Neuronal stem cell (in vitro differentiated cells): ENCODE data around the gene PSMB1.

Experiments used
- DNase-seq: peaks from one replicate; pipeline ENCODE4 v3.0.0-alpha.2; 2013; ENCODE audit warnings: low spot score
- H2AFZ ChIP-seq: one replicate; pipeline ENCODE4 v1.6.1; 2013; ENCODE audit warnings: mild to moderate bottlenecking, low read length, inconsistent platforms
- H2AK5ac ChIP-seq: 2 replicates; pipeline ENCODE4 v1.6.1; 2013; ENCODE audit warnings: low read depth, mild to moderate bottlenecking, inconsistent platforms, low read length, moderate library complexity, mixed read lengths
- H2BK120ac ChIP-seq: 2 replicates; pipeline ENCODE4 v1.6.1; 2013; ENCODE audit warnings: low read depth, mild to moderate bottlenecking, inconsistent platforms, low read length, moderate library complexity, mixed read lengths
- H2BK12ac ChIP-seq: one replicate; pipeline ENCODE4 v1.6.1; 2013; ENCODE audit warnings: low read length, inconsistent platforms
- H2BK15ac ChIP-seq: 2 replicates; pipeline ENCODE4 v1.6.1; 2013; ENCODE audit warnings: mild to moderate bottlenecking, low read length, inconsistent platforms, mixed read lengths
- H2BK5ac ChIP-seq: one replicate; pipeline ENCODE4 v1.6.1; 2013; ENCODE audit warnings: inconsistent platforms, mild to moderate bottlenecking, low read length, moderate library complexity
- H3K14ac ChIP-seq: one replicate; pipeline ENCODE4 v1.6.1; 2013; ENCODE audit warnings: low read length, inconsistent platforms
- H3K18ac ChIP-seq: 2 replicates; pipeline ENCODE4 v1.6.1; 2013; ENCODE audit warnings: low read length, inconsistent platforms
- H3K23ac ChIP-seq: 2 replicates; pipeline ENCODE4 v1.6.1; 2013; ENCODE audit warnings: low read depth, mild to moderate bottlenecking, mixed read lengths, low read length, inconsistent platforms; ENCODE audit not compliant: poor library complexity
- H3K27ac ChIP-seq: replicated peaks from 3 replicates; pipeline ENCODE4 v1.5.1; 2013; ENCODE audit warnings: low read length, inconsistent platforms
- H3K27me3 ChIP-seq, 3 experiments: 2 replicates each; pipeline ENCODE4 v1.6.1; 2013; ENCODE audit warnings: low read length in 3 of 3, mild to moderate bottlenecking in 2 of 3, inconsistent platforms in 1 of 3, low read depth in 1 of 3, mixed read lengths in 1 of 3, moderate library complexity in 1 of 3; ENCODE audit not compliant: control insufficient read depth in 3 of 3, insufficient read depth in 3 of 3
- H3K36me3 ChIP-seq, 2 donors: replicated peaks in 1 of 2; 2 replicates each; pipeline ENCODE4 v1.6.1; 2013; ENCODE audit warnings: low read length in 2 of 2; ENCODE audit not compliant: control insufficient read depth in 2 of 2, insufficient read depth in 2 of 2
- H3K4ac ChIP-seq: 2 replicates; pipeline ENCODE4 v1.6.1; 2013; ENCODE audit warnings: inconsistent platforms, mild to moderate bottlenecking, low read length, moderate library complexity
- H3K4me1 ChIP-seq, 2 donors: 1 replicate in 1 of 2; 2 replicates in 1 of 2; pipeline ENCODE4 v1.6.1; 2013; ENCODE audit warnings: low read length in 2 of 2, low read depth in 1 of 2; ENCODE audit not compliant: control insufficient read depth in 2 of 2, insufficient read depth in 1 of 2
- H3K4me2 ChIP-seq: one replicate; pipeline ENCODE4 v1.6.1; 2013; ENCODE audit warnings: mild to moderate bottlenecking, low read length, inconsistent platforms; ENCODE audit not compliant: insufficient read depth, poor library complexity, severe bottlenecking
- H3K4me3 ChIP-seq, 2 donors: 2 replicates each; pipeline ENCODE4 v1.5.1; 2013; ENCODE audit warnings: low read length in 2 of 2, mild to moderate bottlenecking in 2 of 2, inconsistent platforms in 1 of 2, moderate library complexity in 1 of 2
- H3K79me1 ChIP-seq: one replicate; pipeline ENCODE4 v1.6.1; 2013; ENCODE audit warnings: low read depth, mild to moderate bottlenecking, inconsistent platforms, low read length, moderate library complexity
- H3K9ac ChIP-seq: one replicate; pipeline ENCODE4 v1.6.1; 2013; ENCODE audit warnings: mild to moderate bottlenecking, low read depth, low read length, inconsistent platforms; ENCODE audit not compliant: poor library complexity
- H3K9me3 ChIP-seq, 2 donors: replicated peaks in 1 of 2; 2 replicates each; pipeline versions ENCODE3 to v1.6.1; 2013; ENCODE audit warnings: low read length in 2 of 2, mild to moderate bottlenecking in 2 of 2, inconsistent platforms in 1 of 2, low read depth in 1 of 2, mixed read lengths in 1 of 2, moderate library complexity in 1 of 2; ENCODE audit not compliant: control insufficient read depth in 2 of 2, insufficient read depth in 1 of 2
- H4K8ac ChIP-seq: one replicate; pipeline ENCODE4 v1.6.1; 2013; ENCODE audit warnings: low read depth, mild to moderate bottlenecking, inconsistent platforms, low read length, moderate library complexity
- H4K91ac ChIP-seq: one replicate; pipeline ENCODE4 v1.6.1; 2013; ENCODE audit warnings: low read length, low read depth, mild to moderate bottlenecking, inconsistent platforms; ENCODE audit not compliant: poor library complexity
- WGBS, 2 donors: extraction: QIAGEN DNeasy Blood & Tissue Kit; methylation state at CpG; one replicate each; pipeline ENCODE4 v1.1.7; 2013; ENCODE audit warnings: missing lambda C conversion rate in 2 of 2, mixed read lengths in 1 of 2; ENCODE audit not compliant: insufficient read length in 2 of 2, insufficient replicate concordance in 1 of 2; ENCODE audit errors: extremely low coverage in 2 of 2; 5-methylcytosine and 5-hydroxymethylcytosine counted together

Gene PSMB1

DNA sequence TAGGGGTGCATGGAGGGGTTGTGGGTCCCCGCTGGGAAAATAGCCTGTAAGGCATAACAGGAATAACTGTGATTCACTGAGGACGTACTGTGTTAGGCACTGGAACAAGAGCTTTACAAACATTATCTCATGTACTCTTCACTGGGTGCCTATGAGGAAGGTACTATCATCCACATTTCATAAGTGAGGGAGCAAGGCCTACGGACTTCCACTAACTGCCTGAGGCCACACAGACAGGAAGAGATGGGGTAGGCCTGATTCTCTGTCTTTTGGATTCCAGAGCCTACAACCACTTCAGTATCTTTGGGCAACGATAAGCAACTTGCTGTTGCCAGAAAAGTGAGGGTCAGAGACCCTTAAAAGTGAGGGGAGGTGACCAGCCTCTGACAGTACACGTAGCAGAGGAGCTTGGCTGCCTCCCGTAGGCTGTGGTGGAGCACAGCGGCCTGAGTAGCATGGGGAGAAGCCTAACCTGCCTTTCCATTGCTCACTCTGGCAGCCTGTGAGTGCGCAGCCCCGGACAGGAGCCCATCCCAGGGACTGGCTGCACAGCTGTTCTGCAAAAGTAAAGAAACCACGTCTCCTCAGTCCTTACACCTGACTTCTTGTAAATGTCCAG lies 30.4 kb downstream of the PSMB1 start:
- Histone ChIP-seq H3K18ac (no peak overlapping the region), H3K4me3 (no peak overlapping the region), H3K4me2 (no peak overlapping the region), H3K36me3 (no peaks in the 10 kb centered on the region), H2BK12ac (no peak overlapping the region), H2BK120ac (no peak overlapping the region), H3K23ac (no peak overlapping the region), H3K4me1 (no peaks in the 10 kb centered on the region), H3K4ac (no peak overlapping the region), H3K79me1 (no peaks in the 10 kb centered on the region), H4K91ac (no peak overlapping the region), H2BK5ac (no peak overlapping the region), H3K14ac (no peak overlapping the region), H3K27me3 (no peaks in the 10 kb centered on the region), H3K27ac (no peak overlapping the region), H4K8ac (no peak overlapping the region), H3K9ac (no peak overlapping the region), H2BK15ac (no peak overlapping the region), H2AFZ (no peak overlapping the region), H2AK5ac (no peak overlapping the region), H3K9me3 (peaks cover 0 to under 1% of the 10 kb centered on the region in 2 donors)
- peak; percentile 33 for DNase-seq
- WGBS, 2 donors, result no CpG with 5 or more reads among the region's 10 CpGs

DNA sequence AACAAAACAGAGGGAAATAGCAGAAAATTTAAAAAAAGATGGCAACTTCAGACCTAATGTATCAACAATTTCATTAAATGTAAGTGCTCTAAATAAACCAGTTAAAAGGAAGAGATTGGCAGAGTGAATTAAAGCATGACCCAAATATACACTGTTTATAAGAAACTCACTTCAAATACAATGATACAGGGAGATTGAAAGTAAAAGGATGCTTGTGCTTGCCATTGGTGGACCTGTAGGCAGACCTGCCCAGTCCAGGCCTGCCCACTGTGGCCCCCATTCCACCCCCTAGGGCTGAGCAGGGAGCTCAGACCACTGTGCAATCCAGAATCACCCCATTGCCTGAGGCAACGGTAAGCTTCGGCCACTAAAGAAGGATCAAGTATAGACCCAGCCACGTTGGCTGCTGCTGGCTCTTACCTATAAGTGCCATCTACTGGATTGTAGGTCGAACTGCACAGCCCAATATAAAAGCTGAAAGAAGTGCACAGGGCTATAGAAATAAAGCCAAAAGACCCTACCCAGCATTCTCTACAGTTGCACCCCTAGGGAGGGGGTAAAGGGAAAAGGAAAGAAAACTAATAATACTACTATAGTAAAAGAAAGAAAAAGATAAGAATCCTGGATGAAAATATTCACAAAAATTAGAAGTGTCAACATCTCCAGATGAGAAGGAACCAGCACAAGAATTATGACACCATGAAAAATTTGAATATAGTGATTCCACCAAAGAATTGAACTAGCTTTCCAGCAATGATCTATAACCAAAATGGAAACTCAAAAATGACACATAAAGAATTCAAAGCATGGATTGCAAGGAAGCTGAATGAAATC lies 36.1 kb downstream of the PSMB1 start:
- peak; percentile 36 for DNase-seq
- H3K36me3 ChIP-seq, result no peaks in the 10 kb centered on the region

DNA sequence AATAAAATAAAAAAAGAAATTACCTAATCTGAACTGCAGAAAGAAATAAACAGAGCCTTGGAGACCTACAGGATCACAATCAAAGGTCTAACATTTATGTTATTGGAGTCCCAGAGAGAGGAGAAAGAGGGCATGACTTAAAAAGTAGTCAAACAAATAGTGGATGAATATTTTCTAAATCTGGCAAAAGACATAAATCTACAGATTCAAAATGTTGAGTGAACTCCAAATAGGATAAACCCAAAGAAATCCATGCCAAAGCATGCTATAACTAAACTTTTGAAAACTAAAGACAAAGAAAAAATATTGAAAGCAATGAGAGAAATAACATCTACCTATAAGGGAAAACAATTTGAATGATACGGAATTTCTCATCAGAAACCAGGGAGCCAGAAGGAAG lies 38.2 kb downstream of the PSMB1 start:
- H3K14ac ChIP-seq, result no peak overlapping the region
- H2AFZ ChIP-seq, result no peak overlapping the region

More for the DNA sequence above, 36.1 kb downstream of the PSMB1 start:
- Histone ChIP-seq H3K9ac (no peak overlapping the region), H2AK5ac (no peak overlapping the region), H3K4me2 (no peak overlapping the region), H3K79me1 (no peaks in the 10 kb centered on the region), H2BK15ac (no peak overlapping the region), H3K4ac (no peak overlapping the region), H3K23ac (no peak overlapping the region), H2BK12ac (no peak overlapping the region), H3K27me3 (no peaks in the 10 kb centered on the region), H3K18ac (no peak overlapping the region), H3K27ac (no peak overlapping the region), H4K8ac (no peak overlapping the region), H3K4me1 (no peaks in the 10 kb centered on the region), H2BK120ac (no peak overlapping the region), H2AFZ (peak overlapping the region; percentile 86), H3K14ac (no peak overlapping the region), H3K9me3 (peaks cover 3 to 8% of the 10 kb centered on the region in 2 donors), H2BK5ac (no peak overlapping the region), H4K91ac (no peak overlapping the region), H3K4me3 (no peak overlapping the region)
- WGBS, 2 donors, result no CpG with 5 or more reads among the region's 4 CpGs

DNA sequence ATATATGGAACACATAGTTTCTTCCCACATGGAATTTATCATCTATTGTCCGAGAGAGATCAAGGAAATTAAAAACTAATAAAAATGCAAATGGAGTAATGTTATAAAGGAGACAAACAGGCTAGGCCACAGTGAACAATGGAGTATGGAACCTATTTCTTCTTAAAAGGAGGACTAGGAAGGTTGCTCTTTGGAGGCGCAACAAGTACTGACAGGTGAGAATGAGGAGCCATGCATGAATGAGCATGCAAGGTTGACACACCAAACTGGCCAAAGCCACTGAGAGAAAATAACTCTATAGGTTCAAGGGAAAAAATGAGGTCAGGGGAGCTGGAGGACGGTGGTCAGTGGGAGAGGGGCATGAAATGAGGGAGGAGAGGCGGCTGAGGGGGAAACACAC lies 40.9 kb downstream of the PSMB1 start:
- no peak overlapping the region for H2BK5ac ChIP-seq
- H3K14ac ChIP-seq, result no peak overlapping the region
- no peak overlapping the region for H4K91ac ChIP-seq
- H3K4ac ChIP-seq, result no peak overlapping the region
- H3K4me2 ChIP-seq, result no peak overlapping the region
- peaks cover 3 to 8% of the 10 kb centered on the region in 2 donors for H3K9me3 ChIP-seq
- no peak overlapping the region for H3K18ac ChIP-seq
- H3K79me1 ChIP-seq, result no peaks in the 10 kb centered on the region
- no peak overlapping the region for H3K4me3 ChIP-seq
- no peak overlapping the region for H2BK12ac ChIP-seq
- no peak for DNase-seq
- no peaks in the 10 kb centered on the region for H3K27me3 ChIP-seq
- peaks cover 0 to 2% of the 10 kb centered on the region in 2 donors for H3K4me1 ChIP-seq
- H2AFZ ChIP-seq, result no peak overlapping the region
- no peaks in the 10 kb centered on the region for H3K36me3 ChIP-seq
- no peak overlapping the region for H2BK120ac ChIP-seq
- H2BK15ac ChIP-seq, result no peak overlapping the region
- WGBS, 2 donors, result no CpG with 5 or more reads among the region's 4 CpGs
- H2AK5ac ChIP-seq, result no peak overlapping the region
- no peak overlapping the region for H3K9ac ChIP-seq
- H3K27ac ChIP-seq, result no peak overlapping the region
- no peak overlapping the region for H3K23ac ChIP-seq
- no peak overlapping the region for H4K8ac ChIP-seq

More for the DNA sequence above, 38.2 kb downstream of the PSMB1 start:
- H2BK5ac ChIP-seq, result no peak overlapping the region
- H3K4me3 ChIP-seq, result no peak overlapping the region
- H3K4me1 ChIP-seq, result peaks cover 0 to 2% of the 10 kb centered on the region in 2 donors
- H2BK12ac ChIP-seq, result no peak overlapping the region
- no peak overlapping the region for H2BK15ac ChIP-seq
- no peak for DNase-seq
- no peak overlapping the region for H4K91ac ChIP-seq
- WGBS, 2 donors, result no CpG with 5 or more reads among the region's 1 CpG
- H3K36me3 ChIP-seq, result no peaks in the 10 kb centered on the region
- H3K27me3 ChIP-seq, result no peaks in the 10 kb centered on the region
- no peak overlapping the region for H3K4ac ChIP-seq
- H3K79me1 ChIP-seq, result no peaks in the 10 kb centered on the region
- H3K4me2 ChIP-seq, result no peak overlapping the region
- no peak overlapping the region for H3K9ac ChIP-seq
- H4K8ac ChIP-seq, result no peak overlapping the region
- H3K9me3 ChIP-seq, result peaks cover 3 to 8% of the 10 kb centered on the region in 2 donors
- H3K18ac ChIP-seq, result no peak overlapping the region
- no peak overlapping the region for H3K27ac ChIP-seq
- no peak overlapping the region for H3K23ac ChIP-seq
- H2AK5ac ChIP-seq, result no peak overlapping the region
- H2BK120ac ChIP-seq, result no peak overlapping the region
